ENCODE data around the gene P2RY2. TPM values are rescaled to one million over a fixed set of nuclear protein-coding genes. Genes with fewer than 3 reads are reported as not detected.
"Not testable (repeated sequence)": the region's sequence is repeated elsewhere in the genome, so short reads cannot be mapped to it uniquely, and the experiment has no call there.

Gene P2RY2
- total RNA-seq, 2 donors from 2014 or later = 9.5 to 14.7 TPM

GRCh38 chr11:73194034-73194507 is 24.0 kb upstream of the P2RY2 start:
- Histone ChIP-seq H3K4me1 (no peaks in the 10 kb centered on the region), H3K4me3 (no peak overlapping the region), H3K9me3 (no peaks in the 10 kb centered on the region), H3K27ac (no peak overlapping the region), H3K36me3 (no peaks in the 10 kb centered on the region), H3K27me3 (no peaks in the 10 kb centered on the region)
- DNase-seq (ENCODE audit: low spot score) = no peak
- TF ChIP-seq CTCF (IDR thresholded peaks at IDR 0.05) = no peak

GRCh38 chr11:73194593-73194992 is 23.5 kb upstream of the P2RY2 start:
- no peaks in the 10 kb centered on the region for H3K9me3 ChIP-seq
- no peak overlapping the region for H3K4me3 ChIP-seq
- DNase-seq (ENCODE audit: low spot score) = no peak
- H3K36me3 ChIP-seq = no peaks in the 10 kb centered on the region
- no peak for TF ChIP-seq CTCF (IDR thresholded peaks at IDR 0.05)
- no peaks in the 10 kb centered on the region for H3K27me3 ChIP-seq
- H3K4me1 ChIP-seq = no peaks in the 10 kb centered on the region
- no peak overlapping the region for H3K27ac ChIP-seq

GRCh38 chr11:73195191-73196007 is 22.7 kb upstream of the P2RY2 start:
- H3K36me3 ChIP-seq = no peaks in the 10 kb centered on the region
- no peaks in the 10 kb centered on the region for H3K27me3 ChIP-seq
- H3K9me3 ChIP-seq = no peaks in the 10 kb centered on the region
- no peak overlapping the region for H3K4me3 ChIP-seq
- H3K4me1 ChIP-seq = no peaks in the 10 kb centered on the region
- no peak overlapping the region for H3K27ac ChIP-seq
- no peak for TF ChIP-seq CTCF (IDR thresholded peaks at IDR 0.05)
- DNase-seq (ENCODE audit: low spot score) = no peak

- no peak overlapping the region for H3K27ac ChIP-seq
- no peak overlapping the region for H3K4me3 ChIP-seq
- H3K4me1 ChIP-seq = no peaks in the 10 kb centered on the region
- no peak for DNase-seq (ENCODE audit: low spot score)
- no peaks in the 10 kb centered on the region for H3K27me3 ChIP-seq
- TF ChIP-seq CTCF (IDR thresholded peaks at IDR 0.05) = no peak
- H3K9me3 ChIP-seq = no peaks in the 10 kb centered on the region
- H3K36me3 ChIP-seq = no peaks in the 10 kb centered on the region
These were observed 21.5 kb upstream of the P2RY2 start for GRCh38 chr11:73196576-73196975.

GRCh38 chr11:73197348-73197747 is 20.7 kb upstream of the P2RY2 start:
- no peaks in the 10 kb centered on the region for H3K9me3 ChIP-seq
- no peak for DNase-seq (ENCODE audit: low spot score)
- H3K4me3 ChIP-seq = no peak overlapping the region
- TF ChIP-seq CTCF (IDR thresholded peaks at IDR 0.05) = no peak
- H3K27ac ChIP-seq = no peak overlapping the region
- H3K27me3 ChIP-seq = no peaks in the 10 kb centered on the region
- no peaks in the 10 kb centered on the region for H3K36me3 ChIP-seq
- no peaks in the 10 kb centered on the region for H3K4me1 ChIP-seq

- DNase-seq (ENCODE audit: low spot score); H3K9me3 ChIP-seq; H3K4me3 ChIP-seq; H3K27ac ChIP-seq; H3K27me3 ChIP-seq; H3K36me3 ChIP-seq; H3K4me1 ChIP-seq: not testable (repeated sequence)
These were observed 20.3 kb upstream of the P2RY2 start for GRCh38 chr11:73197787-73198186.

Measured in right atrium auricular region (tissue), 2 donors.